Measurements from ENCODE around the gene IL19.
A peak's percentile ranks its signal among the peaks of the same experiment; 100 is the strongest.

DNA sequence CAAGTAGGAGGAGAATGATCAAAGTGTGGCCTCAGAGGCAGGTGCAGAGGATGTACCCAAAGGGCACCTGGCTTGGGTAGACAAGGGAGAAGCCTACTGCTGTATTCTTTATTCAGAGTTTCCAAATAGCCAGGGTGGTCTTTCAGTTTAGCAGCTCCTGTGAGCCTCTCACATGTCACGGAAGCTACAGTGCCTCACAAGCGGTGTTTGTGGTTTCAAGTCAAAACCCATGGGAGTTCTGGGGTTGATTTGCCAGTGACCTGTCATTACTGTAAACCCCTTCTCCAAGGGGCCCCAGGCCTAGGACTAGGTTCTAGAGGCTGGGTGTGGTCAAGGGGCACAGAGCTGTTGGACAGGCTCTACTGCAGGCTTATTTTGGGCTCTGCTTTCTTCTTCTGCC, 11.9 kb downstream of the IL19 start:
- TF ChIP-seq, protein P1, sequence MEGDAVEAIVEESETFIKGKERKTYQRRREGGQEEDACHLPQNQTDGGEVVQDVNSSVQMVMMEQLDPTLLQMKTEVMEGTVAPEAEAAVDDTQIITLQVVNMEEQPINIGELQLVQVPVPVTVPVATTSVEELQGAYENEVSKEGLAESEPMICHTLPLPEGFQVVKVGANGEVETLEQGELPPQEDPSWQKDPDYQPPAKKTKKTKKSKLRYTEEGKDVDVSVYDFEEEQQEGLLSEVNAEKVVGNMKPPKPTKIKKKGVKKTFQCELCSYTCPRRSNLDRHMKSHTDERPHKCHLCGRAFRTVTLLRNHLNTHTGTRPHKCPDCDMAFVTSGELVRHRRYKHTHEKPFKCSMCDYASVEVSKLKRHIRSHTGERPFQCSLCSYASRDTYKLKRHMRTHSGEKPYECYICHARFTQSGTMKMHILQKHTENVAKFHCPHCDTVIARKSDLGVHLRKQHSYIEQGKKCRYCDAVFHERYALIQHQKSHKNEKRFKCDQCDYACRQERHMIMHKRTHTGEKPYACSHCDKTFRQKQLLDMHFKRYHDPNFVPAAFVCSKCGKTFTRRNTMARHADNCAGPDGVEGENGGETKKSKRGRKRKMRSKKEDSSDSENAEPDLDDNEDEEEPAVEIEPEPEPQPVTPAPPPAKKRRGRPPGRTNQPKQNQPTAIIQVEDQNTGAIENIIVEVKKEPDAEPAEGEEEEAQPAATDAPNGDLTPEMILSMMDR (IDR thresholded peaks at IDR 0.05; ENCODE audit: low read depth, low read length) = no peak
- TF ChIP-seq POLR2A (IDR thresholded peaks at IDR 0.05; ENCODE audit: extremely low read depth, insufficient read length) = no peak
- TF ChIP-seq, protein P2, sequence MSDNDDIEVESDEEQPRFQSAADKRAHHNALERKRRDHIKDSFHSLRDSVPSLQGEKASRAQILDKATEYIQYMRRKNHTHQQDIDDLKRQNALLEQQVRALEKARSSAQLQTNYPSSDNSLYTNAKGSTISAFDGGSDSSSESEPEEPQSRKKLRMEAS (IDR thresholded peaks at IDR 0.05; ENCODE audit: low read depth, low read length) = 0 out of 2 replicates have a peak, but pooled peaks have one; percentile 42
- peak; percentile 33; the same call in 1 of the 2 replicates for TF ChIP-seq MYC (IDR thresholded peaks at IDR 0.05; ENCODE audit: low read depth, low read length)

Measured in NB4 (cell line).